Natural killer cell (primary cell): ENCODE results near the gene UGT2A3. TPM values are rescaled to one million over a fixed set of nuclear protein-coding genes. Genes with fewer than 3 reads are reported as not detected.

Source experiments
- ATAC-seq, 3 donors: fragments of 150-1000 bp in 2 of 3; fragments of 200-7000 bp in 1 of 3; cut with Tn5 transposase; 1 replicate in 1 of 3; 2 replicates in 2 of 3; pipeline ENCODE4 v1.10.0; 2021; ENCODE audit warnings: mild to moderate bottlenecking in 2 of 3, moderate library complexity in 2 of 3
- DNase-seq, 2 donors: peaks; one replicate each; pipeline versions ENCODE4 v3.0.0 to v3.0.0-alpha.2; 2013 to 2021; ENCODE audit warnings: mixed read lengths in 1 of 2
- H3K27ac ChIP-seq: one replicate; pipeline ENCODE4 v1.5.1; 2013; ENCODE audit warnings: mild to moderate bottlenecking, low read length
- H3K27me3 ChIP-seq: one replicate; pipeline ENCODE4 v1.6.1; 2013; ENCODE audit warnings: low read length; ENCODE audit not compliant: control insufficient read depth, insufficient read depth
- H3K36me3 ChIP-seq: one replicate; pipeline ENCODE4 v1.6.1; 2013; ENCODE audit warnings: low read length; ENCODE audit not compliant: control insufficient read depth, insufficient read depth
- H3K4me1 ChIP-seq: one replicate; pipeline ENCODE4 v1.6.1; 2013; ENCODE audit warnings: low read length; ENCODE audit not compliant: control insufficient read depth, insufficient read depth
- H3K4me3 ChIP-seq: one replicate; pipeline ENCODE4 v1.5.1; 2013; ENCODE audit warnings: low read length
- H3K9me3 ChIP-seq: one replicate; pipeline ENCODE4 v1.6.1; 2013; ENCODE audit warnings: low read length; ENCODE audit not compliant: control insufficient read depth, insufficient read depth
- H3K27ac Mint-ChIP-seq, 2 donors: one replicate each; pipeline ENCODE4 v1.8.0; 2022; ENCODE audit warnings: mild to moderate bottlenecking in 2 of 2, mixed read lengths in 2 of 2, moderate library complexity in 1 of 2
- H3K27me3 Mint-ChIP-seq, 2 donors: one replicate each; pipeline ENCODE4 v1.8.0; 2022; ENCODE audit warnings: low read depth in 2 of 2, mixed read lengths in 2 of 2
- H3K36me3 Mint-ChIP-seq: one replicate; pipeline ENCODE4 v1.8.0; 2022; ENCODE audit warnings: mixed read lengths
- H3K4me1 Mint-ChIP-seq, 2 donors: one replicate each; pipeline ENCODE4 v1.8.0; 2022; ENCODE audit warnings: mixed read lengths in 2 of 2
- H3K4me3 Mint-ChIP-seq: one replicate; pipeline ENCODE4 v1.8.0; 2022; ENCODE audit warnings: mild to moderate bottlenecking, moderate library complexity, mixed read lengths
- H3K9me3 Mint-ChIP-seq, 2 donors: one replicate each; pipeline ENCODE4 v1.8.0; 2022; ENCODE audit warnings: mixed read lengths in 2 of 2
- CTCF ChIP-seq: fragments of 200-600 bp; IDR thresholded peaks from one replicate; pipeline ENCODE4 v1.8.0; 2022; ENCODE audit warnings: antibody characterized with exemption
- WGBS: methylation state at CpG from one replicate; pipeline ENCODE4 v1.1.7; 2013; ENCODE audit warnings: missing lambda C conversion rate; ENCODE audit not compliant: insufficient coverage; 5-methylcytosine and 5-hydroxymethylcytosine counted together
- intact Hi-C: fragments of 100-400 bp; cut with micrococcal nuclease; formaldehyde crosslinking; loops from one replicate; pipeline ENCODE4 v1.14.2; 2022
- total RNA-seq, 4 donors: library from RNA; stranded (reverse); fragments of 120-200 nt in 1 of 4; gene quantifications; one replicate each; pipeline versions ENCODE4 v1.2.3 to v1.2.4, GENCODE V29; 2013 to 2022

UGT2A3 gene
- total RNA-seq, 3 donors from 2014 or later (not counting 1 experiment from before 2014, with no cell fraction given): not detected

- no peak overlapping the region for H3K27ac ChIP-seq
- ATAC-seq (no peak), DNase-seq (no peak)
- WGBS: 75% methylated on average over 1 of the region's 2 CpGs
- H3K36me3 ChIP-seq: no peaks in the 10 kb centered on the region
- intact Hi-C loops: no loop called here
- no peaks in the 10 kb centered on the region for H3K27me3 ChIP-seq
- H3K27me3 Mint-ChIP-seq: no peaks in the 10 kb centered on the region
- peaks cover 6 to 7% of the 10 kb centered on the region in 2 donors for H3K9me3 Mint-ChIP-seq
- H3K4me3 ChIP-seq: no peak overlapping the region
- no peaks in the 10 kb centered on the region for H3K4me1 Mint-ChIP-seq
- TF ChIP-seq CTCF: no peak
- H3K27ac Mint-ChIP-seq: no peak overlapping the region
- no peaks in the 10 kb centered on the region for H3K36me3 Mint-ChIP-seq
- H3K9me3 ChIP-seq: no peaks in the 10 kb centered on the region
- no peak overlapping the region for H3K4me3 Mint-ChIP-seq
- H3K4me1 ChIP-seq: no peaks in the 10 kb centered on the region
Measured at GRCh38 chr4:68951806-68952585, 392 bp upstream of the UGT2A3 start.

- H3K4me3 Mint-ChIP-seq: no peak overlapping the region
- H3K27ac Mint-ChIP-seq: no peak overlapping the region
- no peaks in the 10 kb centered on the region for H3K36me3 Mint-ChIP-seq
- H3K27me3 ChIP-seq: no peaks in the 10 kb centered on the region
- no peak for TF ChIP-seq CTCF
- no peaks in the 10 kb centered on the region for H3K36me3 ChIP-seq
- no peaks in the 10 kb centered on the region for H3K9me3 ChIP-seq
- H3K4me1 Mint-ChIP-seq: no peaks in the 10 kb centered on the region
- no peaks in the 10 kb centered on the region for H3K27me3 Mint-ChIP-seq
- ATAC-seq (no peak), DNase-seq (no peak)
- H3K4me1 ChIP-seq: no peaks in the 10 kb centered on the region
- no peak overlapping the region for H3K4me3 ChIP-seq
- no peak overlapping the region for H3K27ac ChIP-seq
- peaks cover 4 to 6% of the 10 kb centered on the region in 2 donors for H3K9me3 Mint-ChIP-seq
- WGBS: 80% methylated on average over 2 of the region's 2 CpGs
- intact Hi-C loops: no loop called here
Measured at GRCh38 chr4:68950033-68950432, 1.6 kb downstream of the UGT2A3 start.

GRCh38 chr4:68948985-68949384, 2.6 kb downstream of the UGT2A3 start:
- Mint-ChIP-seq H3K4me3 (no peak overlapping the region), H3K27ac (no peak overlapping the region), H3K27me3 (no peaks in the 10 kb centered on the region), H3K9me3 (peaks cover 5 to 8% of the 10 kb centered on the region in 2 donors), H3K36me3 (no peaks in the 10 kb centered on the region), H3K4me1 (no peaks in the 10 kb centered on the region)
- ATAC-seq: no peak
- DNase-seq: no peak
- WGBS: 70% methylated on average over 2 of the region's 3 CpGs
- Histone ChIP-seq H3K4me3 (no peak overlapping the region), H3K27me3 (no peaks in the 10 kb centered on the region), H3K27ac (no peak overlapping the region), H3K36me3 (no peaks in the 10 kb centered on the region), H3K9me3 (no peaks in the 10 kb centered on the region), H3K4me1 (no peaks in the 10 kb centered on the region)
- intact Hi-C loops: no loop called here
- TF ChIP-seq CTCF: no peak
